Bronchial epithelial cell (primary cell): ENCODE data around the gene SMYD3. TPM values are rescaled to one million over a fixed set of nuclear protein-coding genes. Genes with fewer than 3 reads are reported as not detected.

Source experiments
- DNase-seq: peaks from one replicate; pipeline ENCODE4 v3.0.0-alpha.2; 2010; ENCODE audit warnings: low read depth
- FAIRE-seq: peaks from 2 replicates; lab custom pipeline; 2011; peaks lifted over from hg19 to GRCh38; lab: Jason Lieb, UNC
- H3K27me3 ChIP-seq: 2 replicates; pipeline ENCODE4 v1.5.1; 2011; ENCODE audit warnings: low read length; ENCODE audit not compliant: control insufficient read depth, insufficient read depth
- H3K36me3 ChIP-seq: 2 replicates; pipeline ENCODE4 v1.5.1; 2011; ENCODE audit warnings: low read length; ENCODE audit not compliant: control insufficient read depth, insufficient read depth
- H3K4me3 ChIP-seq: 2 replicates; pipeline ENCODE4 v1.5.1; 2011; ENCODE audit warnings: mild to moderate bottlenecking, low read depth, low read length, control low read depth
- total RNA-seq: library from RNA; depleted of rRNA; stranded (reverse); fragments of >200 nt; gene quantifications from 2 replicates; pipeline ENCODE4 v1.2.1, GENCODE V29; 2014
- TF ChIP-seq, protein P1 (sequence below): IDR thresholded peaks from 2 replicates; pipeline ENCODE4 v1.5.1; 2011; ENCODE audit warnings: mild to moderate bottlenecking, moderate library complexity, low read length, control low read depth, inconsistent platforms; ENCODE audit not compliant: insufficient read depth, severe bottlenecking

SMYD3 gene
- total RNA-seq, 1 donor from 2014 or later: 17.4 TPM

- FAIRE-seq (peak; percentile 66), DNase-seq (no peak)
- TF ChIP-seq, protein P1, sequence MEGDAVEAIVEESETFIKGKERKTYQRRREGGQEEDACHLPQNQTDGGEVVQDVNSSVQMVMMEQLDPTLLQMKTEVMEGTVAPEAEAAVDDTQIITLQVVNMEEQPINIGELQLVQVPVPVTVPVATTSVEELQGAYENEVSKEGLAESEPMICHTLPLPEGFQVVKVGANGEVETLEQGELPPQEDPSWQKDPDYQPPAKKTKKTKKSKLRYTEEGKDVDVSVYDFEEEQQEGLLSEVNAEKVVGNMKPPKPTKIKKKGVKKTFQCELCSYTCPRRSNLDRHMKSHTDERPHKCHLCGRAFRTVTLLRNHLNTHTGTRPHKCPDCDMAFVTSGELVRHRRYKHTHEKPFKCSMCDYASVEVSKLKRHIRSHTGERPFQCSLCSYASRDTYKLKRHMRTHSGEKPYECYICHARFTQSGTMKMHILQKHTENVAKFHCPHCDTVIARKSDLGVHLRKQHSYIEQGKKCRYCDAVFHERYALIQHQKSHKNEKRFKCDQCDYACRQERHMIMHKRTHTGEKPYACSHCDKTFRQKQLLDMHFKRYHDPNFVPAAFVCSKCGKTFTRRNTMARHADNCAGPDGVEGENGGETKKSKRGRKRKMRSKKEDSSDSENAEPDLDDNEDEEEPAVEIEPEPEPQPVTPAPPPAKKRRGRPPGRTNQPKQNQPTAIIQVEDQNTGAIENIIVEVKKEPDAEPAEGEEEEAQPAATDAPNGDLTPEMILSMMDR: no peak
- no peak overlapping the region for H3K4me3 ChIP-seq
- no peaks in the 10 kb centered on the region for H3K36me3 ChIP-seq
- H3K27me3 ChIP-seq: no peaks in the 10 kb centered on the region
Measured at GRCh38 chr1:245751726-245752470, 755.2 kb downstream of the SMYD3 start.

DNA sequence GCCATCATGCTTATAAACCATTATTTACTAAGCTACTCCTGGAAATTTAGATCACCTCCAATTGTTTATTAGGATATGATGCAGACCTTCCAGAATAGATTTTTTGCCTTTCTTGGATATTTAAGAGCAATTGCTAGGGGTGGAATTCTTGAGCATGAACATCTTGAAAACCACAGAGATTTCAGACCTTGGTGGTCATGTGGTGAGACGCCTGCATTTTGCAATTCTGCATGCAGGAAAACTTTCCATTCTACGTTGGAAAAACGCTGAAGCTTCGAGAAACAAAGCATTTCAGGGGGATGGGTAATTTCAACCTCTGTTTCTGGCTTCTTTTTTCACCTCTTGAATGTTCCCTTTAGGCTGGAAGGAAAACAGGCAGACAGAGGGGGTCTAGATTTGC, 756.0 kb downstream of the SMYD3 start:
- Histone ChIP-seq H3K27me3 (no peaks in the 10 kb centered on the region), H3K36me3 (no peaks in the 10 kb centered on the region), H3K4me3 (no peak overlapping the region)
- DNase-seq: no peak
- TF ChIP-seq, protein P1: no peak
- FAIRE-seq: no peak

GRCh38 chr1:245750261-245750660, 756.8 kb downstream of the SMYD3 start:
- DNase-seq (no peak), FAIRE-seq (no peak)
- no peaks in the 10 kb centered on the region for H3K36me3 ChIP-seq
- no peak overlapping the region for H3K4me3 ChIP-seq
- TF ChIP-seq, protein P1: no peak
- H3K27me3 ChIP-seq: no peaks in the 10 kb centered on the region

GRCh38 chr1:245749053-245749452, 758.0 kb downstream of the SMYD3 start:
- FAIRE-seq (no peak), DNase-seq (no peak)
- H3K36me3 ChIP-seq: no peaks in the 10 kb centered on the region
- TF ChIP-seq, protein P1: no peak
- no peaks in the 10 kb centered on the region for H3K27me3 ChIP-seq
- no peak overlapping the region for H3K4me3 ChIP-seq

- TF ChIP-seq, protein P1: no peak
- H3K27me3 ChIP-seq: no peaks in the 10 kb centered on the region
- FAIRE-seq: no peak
Measured at GRCh38 chr1:245748646-245749045, 758.4 kb downstream of the SMYD3 start.

GRCh38 chr1:245748240-245748639, 758.8 kb downstream of the SMYD3 start:
- FAIRE-seq: no peak
- Histone ChIP-seq H3K27me3 (no peaks in the 10 kb centered on the region), H3K36me3 (no peaks in the 10 kb centered on the region), H3K4me3 (no peak overlapping the region)
- no peak for DNase-seq
- TF ChIP-seq, protein P1: no peak

More at GRCh38 chr1:245748646-245749045, 758.4 kb downstream of the SMYD3 start:
- H3K4me3 ChIP-seq: no peak overlapping the region
- no peak for DNase-seq
- no peaks in the 10 kb centered on the region for H3K36me3 ChIP-seq
